ENCODE data around the gene LY9. TPM values are rescaled to one million over a fixed set of nuclear protein-coding genes. Genes with fewer than 3 reads are reported as not detected.

The LY9 gene
- total RNA-seq, 1 donor from 2014 or later, result not detected

- H3K27ac ChIP-seq, result no peak overlapping the region
- H3K4me2 ChIP-seq, result no peak overlapping the region
- Mint-ChIP-seq H3K4me1 (peaks cover 8% of the 10 kb centered on the region), H3K36me3 (no peaks in the 10 kb centered on the region), H3K27me3 (ENCODE audit: insufficient read depth, low read depth) (peaks cover 7% of the 10 kb centered on the region), H3K9me3 (no peaks in the 10 kb centered on the region), H3K27ac (no peak overlapping the region), H3K4me3 (no peak overlapping the region)
- no peaks in the 10 kb centered on the region for H3K9me3 ChIP-seq (ENCODE audit: low read depth)
- no peaks in the 10 kb centered on the region for H3F3A ChIP-seq (ENCODE audit: low read depth)
- no peaks in the 10 kb centered on the region for H3K27me3 ChIP-seq
- H3K4me3 ChIP-seq, result no peak overlapping the region
- H4K20me1 ChIP-seq (ENCODE audit: low read depth), result no peaks in the 10 kb centered on the region
- no peak overlapping the region for H3K9ac ChIP-seq
- no peak overlapping the region for H2AFZ ChIP-seq (replicated peaks)
- no peaks in the 10 kb centered on the region for H3K36me3 ChIP-seq
- no peaks in the 10 kb centered on the region for H3K4me1 ChIP-seq
- no peaks in the 10 kb centered on the region for H3K79me2 ChIP-seq (ENCODE audit: low read depth)
- no peak for DNase-seq (ENCODE audit: low spot score)
- TF ChIP-seq, protein P1, sequence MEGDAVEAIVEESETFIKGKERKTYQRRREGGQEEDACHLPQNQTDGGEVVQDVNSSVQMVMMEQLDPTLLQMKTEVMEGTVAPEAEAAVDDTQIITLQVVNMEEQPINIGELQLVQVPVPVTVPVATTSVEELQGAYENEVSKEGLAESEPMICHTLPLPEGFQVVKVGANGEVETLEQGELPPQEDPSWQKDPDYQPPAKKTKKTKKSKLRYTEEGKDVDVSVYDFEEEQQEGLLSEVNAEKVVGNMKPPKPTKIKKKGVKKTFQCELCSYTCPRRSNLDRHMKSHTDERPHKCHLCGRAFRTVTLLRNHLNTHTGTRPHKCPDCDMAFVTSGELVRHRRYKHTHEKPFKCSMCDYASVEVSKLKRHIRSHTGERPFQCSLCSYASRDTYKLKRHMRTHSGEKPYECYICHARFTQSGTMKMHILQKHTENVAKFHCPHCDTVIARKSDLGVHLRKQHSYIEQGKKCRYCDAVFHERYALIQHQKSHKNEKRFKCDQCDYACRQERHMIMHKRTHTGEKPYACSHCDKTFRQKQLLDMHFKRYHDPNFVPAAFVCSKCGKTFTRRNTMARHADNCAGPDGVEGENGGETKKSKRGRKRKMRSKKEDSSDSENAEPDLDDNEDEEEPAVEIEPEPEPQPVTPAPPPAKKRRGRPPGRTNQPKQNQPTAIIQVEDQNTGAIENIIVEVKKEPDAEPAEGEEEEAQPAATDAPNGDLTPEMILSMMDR (IDR thresholded peaks at IDR 0.05), result no peak
- TF ChIP-seq EZH2phosphoT487 (IDR thresholded peaks at IDR 0.05), result no peak
- TF ChIP-seq EZH2 (IDR thresholded peaks at IDR 0.05), result no peak
Measured at GRCh38 chr1:160752406-160752805, 43.6 kb upstream of the LY9 start.

DNA sequence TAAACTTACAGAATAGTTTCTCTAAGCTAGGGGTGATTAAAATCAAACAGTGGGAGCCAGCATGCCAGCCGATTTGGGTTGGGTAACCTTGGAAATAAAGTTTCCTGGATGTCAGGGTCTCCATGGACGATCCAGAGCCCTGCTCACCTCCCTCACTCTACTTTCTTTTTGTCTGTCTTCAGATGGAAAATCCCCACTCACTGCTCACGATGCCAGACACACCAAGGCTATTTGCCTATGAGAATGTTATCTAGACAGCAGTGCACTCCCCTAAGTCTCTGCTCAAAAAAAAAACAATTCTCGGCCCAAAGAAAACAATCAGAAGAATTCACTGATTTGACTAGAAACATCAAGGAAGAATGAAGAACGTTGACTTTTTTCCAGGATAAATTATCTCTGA, 43.0 kb upstream of the LY9 start:
- Mint-ChIP-seq H3K9me3 (no peaks in the 10 kb centered on the region), H3K27me3 (ENCODE audit: insufficient read depth, low read depth) (peaks cover 7% of the 10 kb centered on the region), H3K27ac (no peak overlapping the region), H3K4me3 (no peak overlapping the region), H3K4me1 (peaks cover 8% of the 10 kb centered on the region), H3K36me3 (no peaks in the 10 kb centered on the region)
- Histone ChIP-seq H4K20me1 (ENCODE audit: low read depth) (no peaks in the 10 kb centered on the region), H3K9me3 (ENCODE audit: low read depth) (no peaks in the 10 kb centered on the region), H3K79me2 (ENCODE audit: low read depth) (no peaks in the 10 kb centered on the region), H3K4me1 (no peaks in the 10 kb centered on the region), H3K4me2 (no peak overlapping the region), H3K36me3 (no peaks in the 10 kb centered on the region), H3F3A (ENCODE audit: low read depth) (no peaks in the 10 kb centered on the region), H3K27me3 (no peaks in the 10 kb centered on the region), H2AFZ (replicated peaks) (no peak overlapping the region), H3K27ac (no peak overlapping the region), H3K4me3 (no peak overlapping the region), H3K9ac (no peak overlapping the region)
- TF ChIP-seq, protein P1 (IDR thresholded peaks at IDR 0.05), result no peak
- TF ChIP-seq EZH2 (IDR thresholded peaks at IDR 0.05), result no peak
- TF ChIP-seq EZH2phosphoT487 (IDR thresholded peaks at IDR 0.05), result no peak
- no peak for DNase-seq (ENCODE audit: low spot score)

DNA sequence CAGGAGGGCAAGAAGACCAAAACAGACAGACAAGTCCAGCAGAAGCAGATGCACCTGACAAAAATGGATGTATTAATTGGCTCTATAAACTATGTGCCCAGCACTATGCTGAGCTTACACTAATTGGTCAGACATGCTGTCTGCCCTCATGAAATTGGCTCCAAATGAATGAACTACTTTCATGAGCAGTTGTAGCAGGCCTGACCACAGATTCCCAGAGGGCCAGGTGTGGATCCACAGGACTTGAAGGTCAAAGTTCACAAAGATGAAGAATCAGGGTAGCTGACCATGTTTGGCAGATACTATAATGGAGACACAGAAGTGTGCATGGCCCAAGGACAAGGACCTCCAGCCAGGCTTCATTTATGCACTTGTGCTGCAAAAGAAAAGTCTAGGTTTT, 42.4 kb upstream of the LY9 start:
- Histone ChIP-seq H3K27me3 (no peaks in the 10 kb centered on the region), H3K9me3 (ENCODE audit: low read depth) (no peaks in the 10 kb centered on the region), H3K4me2 (no peak overlapping the region), H2AFZ (replicated peaks) (no peak overlapping the region), H4K20me1 (ENCODE audit: low read depth) (no peaks in the 10 kb centered on the region), H3K4me3 (no peak overlapping the region), H3K36me3 (no peaks in the 10 kb centered on the region), H3K79me2 (ENCODE audit: low read depth) (no peaks in the 10 kb centered on the region), H3K4me1 (no peaks in the 10 kb centered on the region), H3F3A (ENCODE audit: low read depth) (no peaks in the 10 kb centered on the region), H3K9ac (no peak overlapping the region), H3K27ac (no peak overlapping the region)
- no peak for DNase-seq (ENCODE audit: low spot score)
- Mint-ChIP-seq H3K36me3 (no peaks in the 10 kb centered on the region), H3K27me3 (ENCODE audit: insufficient read depth, low read depth) (peaks cover 7% of the 10 kb centered on the region), H3K4me1 (peaks cover 8% of the 10 kb centered on the region), H3K9me3 (no peaks in the 10 kb centered on the region), H3K27ac (no peak overlapping the region), H3K4me3 (no peak overlapping the region)
- TF ChIP-seq, protein P1 (IDR thresholded peaks at IDR 0.05), result no peak
- no peak for TF ChIP-seq EZH2 (IDR thresholded peaks at IDR 0.05)
- no peak for TF ChIP-seq EZH2phosphoT487 (IDR thresholded peaks at IDR 0.05)

All from neural progenitor cell (in vitro differentiated cells).